Transverse colon (tissue), 3 donors: ENCODE measurements around the gene GRIK4.

Experiments used
- CTCF ChIP-seq, 5 experiments: fragments of 200-600 bp in 3 of 5; fragments of 450-650 bp in 2 of 5; sonication (generic) in 3 of 5; IDR thresholded peaks; 1 replicate in 2 of 5; 2 replicates in 3 of 5; pipeline ENCODE4 v1.5.1; 2016 to 2017; ENCODE audit warnings: antibody characterized with exemption in 5 of 5, inconsistent platforms in 3 of 5, mild to moderate bottlenecking in 2 of 5, moderate library complexity in 1 of 5
- POLR2A ChIP-seq: fragments of 450-650 bp; IDR thresholded peaks from one replicate; pipeline ENCODE4 v1.6.1; 2016; ENCODE audit warnings: antibody characterized with exemption, mild to moderate bottlenecking, moderate library complexity

- TF ChIP-seq CTCF (IDR thresholded peaks at IDR 0.05): no peak
- no peak for TF ChIP-seq POLR2A
These were observed 513.4 kb downstream of the GRIK4 start for GRCh38 chr11:121024989-121025388.
